A673 (cell line): ENCODE measurements around the gene ARF3. TPM values are rescaled to one million over a fixed set of nuclear protein-coding genes. Genes with fewer than 3 reads are reported as not detected.

Experiments used
- BruUV-seq: library from RNA; stranded (reverse); fragments of 400-500 nt; replicated peaks from 2 replicates; lab custom pipeline; 2021; lab: Mats Ljungman, UMichigan
- CTCF ChIA-PET: fragments of 300-600 bp; sonication (Branson Sonifier 250); formaldehyde crosslinking; loops from one replicate; lab custom pipeline; 2022; ENCODE audit warnings: antibody characterized with exemption; lab: Charles Lee
- POLR2A ChIA-PET: fragments of 300-600 bp; sonication (Branson Sonifier 250); formaldehyde crosslinking; loops from one replicate; lab custom pipeline; 2022; ENCODE audit warnings: antibody characterized with exemption; ENCODE audit not compliant: low non-redundant PET; lab: Charles Lee
- DNase-seq: peaks from one replicate; pipeline ENCODE4 v3.0.0-alpha.2; 2015; ENCODE audit warnings: low spot score
- H3K27ac ChIP-seq: fragments of 200-600 bp; sonication (generic); 2 replicates; pipeline ENCODE4 v1.5.1; 2016; ENCODE audit warnings: mixed run types, low read depth, mild to moderate bottlenecking, mixed read lengths, antibody characterized with exemption, low read length; ENCODE audit not compliant: poor library complexity, severe bottlenecking
- H3K27me3 ChIP-seq: fragments of 200-600 bp; sonication (generic); replicated peaks from 2 replicates; pipeline ENCODE4 v1.6.1; 2017; ENCODE audit warnings: mixed run types, low read depth, mild to moderate bottlenecking, mixed read lengths, antibody characterized with exemption, low read length; ENCODE audit not compliant: insufficient read depth, poor library complexity
- H3K36me3 ChIP-seq: fragments of 200-600 bp; sonication (generic); 2 replicates; pipeline ENCODE4 v1.6.1; 2016; ENCODE audit warnings: mixed run types, mild to moderate bottlenecking, mixed read lengths, antibody characterized with exemption, low read length; ENCODE audit not compliant: insufficient read depth, poor library complexity, severe bottlenecking
- H3K4me1 ChIP-seq: fragments of 200-600 bp; sonication (generic); 2 replicates; pipeline ENCODE4 v1.6.1; 2017; ENCODE audit warnings: mixed run types, mild to moderate bottlenecking, mixed read lengths, antibody characterized with exemption, low read length; ENCODE audit not compliant: insufficient read depth, poor library complexity, severe bottlenecking
- H3K4me3 ChIP-seq: fragments of 200-600 bp; sonication (generic); 2 replicates; pipeline ENCODE4 v1.5.1; 2016; ENCODE audit warnings: low read depth, mixed run types, mild to moderate bottlenecking, mixed read lengths, low read length; ENCODE audit not compliant: poor library complexity, severe bottlenecking
- H3K9me3 ChIP-seq: fragments of 200-600 bp; sonication (generic); 2 replicates; pipeline ENCODE4 v1.6.1; 2016; ENCODE audit warnings: mixed run types, low read depth, mild to moderate bottlenecking, mixed read lengths, antibody characterized with exemption, low read length; ENCODE audit not compliant: poor library complexity, severe bottlenecking
- EZH2 ChIP-seq: fragments of 200-600 bp; sonication (generic); IDR thresholded peaks from 2 replicates; pipeline ENCODE4 v1.6.1; 2017; ENCODE audit warnings: borderline replicate concordance, low read depth, mild to moderate bottlenecking, mixed read lengths, antibody characterized with exemption, low read length; ENCODE audit not compliant: poor library complexity, severe bottlenecking
- intact Hi-C: fragments of 100-400 bp; cut with micrococcal nuclease; formaldehyde crosslinking; loops from one replicate; pipeline ENCODE4 v1.10.0; 2022; ENCODE audit not compliant: unreplicated experiment
- total RNA-seq: library from RNA; stranded (reverse); gene quantifications from 2 replicates; pipeline ENCODE4 v1.2.3, GENCODE V29; 2021
- TF ChIP-seq, protein P1 (sequence below): fragments of 300-800, 200-600 bp; sonication (generic); conservative IDR thresholded peaks from 2 replicates; pipeline ENCODE4 v1.5.1; 2017; ENCODE audit warnings: low read depth, mild to moderate bottlenecking, antibody characterized with exemption, low read length, moderate library complexity, mixed read lengths

The ARF3 gene
- total RNA-seq, 1 experiment from 2014 or later: 183 TPM

DNA sequence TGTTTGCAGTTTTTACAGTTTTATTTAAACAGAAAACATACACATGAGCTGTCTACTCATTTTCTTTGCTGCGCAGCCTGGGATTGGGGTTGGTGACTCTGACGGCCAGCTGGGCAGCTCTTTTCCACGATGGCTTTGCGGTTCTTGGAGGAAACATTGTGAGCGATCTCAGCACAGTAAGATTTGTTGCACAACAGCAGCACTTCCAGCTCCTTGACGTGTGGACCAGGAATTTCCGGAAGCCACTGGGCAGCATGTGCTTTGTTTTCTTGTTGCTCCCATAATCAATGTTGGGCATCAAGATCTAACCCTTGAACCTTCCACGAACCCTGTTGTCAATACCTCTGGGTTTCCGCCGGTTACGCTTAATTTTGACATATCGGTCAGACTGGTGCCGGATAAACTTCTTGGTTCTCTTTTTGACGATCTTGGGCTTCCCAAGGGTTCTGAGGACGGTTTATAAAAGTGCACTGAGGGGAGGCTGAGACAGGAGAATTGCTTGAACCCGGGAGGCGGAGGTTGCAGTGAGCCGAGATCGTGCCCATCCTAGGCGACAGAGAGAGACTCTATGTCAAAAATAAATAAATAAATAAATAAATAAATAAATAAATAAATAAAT is 53.8 kb downstream of the ARF3 start:
- DNase-seq: no peak
- no peaks in the 10 kb centered on the region for H3K36me3 ChIP-seq
- no peaks in the 10 kb centered on the region for H3K9me3 ChIP-seq
- H3K4me3 ChIP-seq: no peak overlapping the region
- no peak for TF ChIP-seq EZH2
- TF ChIP-seq, protein P1, sequence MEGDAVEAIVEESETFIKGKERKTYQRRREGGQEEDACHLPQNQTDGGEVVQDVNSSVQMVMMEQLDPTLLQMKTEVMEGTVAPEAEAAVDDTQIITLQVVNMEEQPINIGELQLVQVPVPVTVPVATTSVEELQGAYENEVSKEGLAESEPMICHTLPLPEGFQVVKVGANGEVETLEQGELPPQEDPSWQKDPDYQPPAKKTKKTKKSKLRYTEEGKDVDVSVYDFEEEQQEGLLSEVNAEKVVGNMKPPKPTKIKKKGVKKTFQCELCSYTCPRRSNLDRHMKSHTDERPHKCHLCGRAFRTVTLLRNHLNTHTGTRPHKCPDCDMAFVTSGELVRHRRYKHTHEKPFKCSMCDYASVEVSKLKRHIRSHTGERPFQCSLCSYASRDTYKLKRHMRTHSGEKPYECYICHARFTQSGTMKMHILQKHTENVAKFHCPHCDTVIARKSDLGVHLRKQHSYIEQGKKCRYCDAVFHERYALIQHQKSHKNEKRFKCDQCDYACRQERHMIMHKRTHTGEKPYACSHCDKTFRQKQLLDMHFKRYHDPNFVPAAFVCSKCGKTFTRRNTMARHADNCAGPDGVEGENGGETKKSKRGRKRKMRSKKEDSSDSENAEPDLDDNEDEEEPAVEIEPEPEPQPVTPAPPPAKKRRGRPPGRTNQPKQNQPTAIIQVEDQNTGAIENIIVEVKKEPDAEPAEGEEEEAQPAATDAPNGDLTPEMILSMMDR: no peak
- ChIA-PET POLR2A (interaction anchor here (0.6 kb wide), 1 partner anchor 16 kb away, joined by 8 read pairs; no protein-coding TSS in a partner anchor), CTCF (interaction anchor here (0.9 to 1.0 kb wide), 2 partner anchors 9 to 50 kb away, joined by 4 read pairs; no protein-coding TSS in a partner anchor)
- no TSS peak for BruUV-seq
- H3K4me1 ChIP-seq: no peaks in the 10 kb centered on the region
- no peak overlapping the region for H3K27ac ChIP-seq
- H3K27me3 ChIP-seq: no peaks in the 10 kb centered on the region
- intact Hi-C loops: no loop called here

DNA sequence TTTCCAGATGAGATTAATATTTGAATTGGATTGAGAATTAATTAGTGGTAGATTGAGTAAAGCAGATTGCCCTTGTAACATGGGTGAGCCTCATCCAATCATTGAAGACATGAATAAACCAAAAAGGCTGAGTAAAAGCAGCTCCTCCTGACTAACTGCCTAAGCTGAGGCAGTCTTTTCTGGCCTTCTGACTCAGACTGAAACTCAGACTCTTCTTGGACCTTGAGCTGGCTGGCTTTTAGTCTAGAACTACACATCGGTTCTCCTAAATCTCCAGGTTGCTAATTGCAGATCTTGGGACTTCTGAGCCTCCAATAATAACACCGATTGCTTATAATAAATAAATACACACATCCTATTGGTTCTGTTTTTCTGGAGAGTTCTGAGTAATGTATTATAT is 56.0 kb downstream of the ARF3 start:
- POLR2A ChIA-PET: no interaction called here
- intact Hi-C loops: no loop called here
- H3K4me3 ChIP-seq: no peak overlapping the region
- no peaks in the 10 kb centered on the region for H3K9me3 ChIP-seq
- TF ChIP-seq EZH2: no peak
- TF ChIP-seq, protein P1: no peak
- CTCF ChIA-PET: interaction anchor here (1.8 kb wide), 1 partner anchor 10 kb away, joined by 7 read pairs; no protein-coding TSS in a partner anchor
- no peaks in the 10 kb centered on the region for H3K27me3 ChIP-seq
- no peak for DNase-seq
- no TSS peak for BruUV-seq
- H3K4me1 ChIP-seq: no peaks in the 10 kb centered on the region
- H3K36me3 ChIP-seq: no peaks in the 10 kb centered on the region
- no peak overlapping the region for H3K27ac ChIP-seq

- Histone ChIP-seq H3K36me3 (no peaks in the 10 kb centered on the region), H3K4me1 (no peaks in the 10 kb centered on the region), H3K27ac (no peak overlapping the region), H3K9me3 (no peaks in the 10 kb centered on the region), H3K27me3 (no peaks in the 10 kb centered on the region), H3K4me3 (no peak overlapping the region)
- no peak for DNase-seq
- intact Hi-C loops: no loop called here
- BruUV-seq: no TSS peak
- ChIA-PET CTCF (interaction anchor here (0.6 to 0.7 kb wide), 2 partner anchors 1158 to 1205 kb away, joined by 3 read pairs; no protein-coding TSS in a partner anchor), POLR2A (no interaction called here)
- TF ChIP-seq, protein P1: no peak
- TF ChIP-seq EZH2: no peak
Measured at GRCh38 chr12:48899651-48900050, 57.6 kb downstream of the ARF3 start.
